Skeletal muscle tissue (tissue), 4 donors: ENCODE data around the gene KRTAP10-2. TPM values are rescaled to one million over a fixed set of nuclear protein-coding genes. Genes with fewer than 3 reads are reported as not detected.

ENCODE experiments used
- H3K27ac ChIP-seq: one replicate; pipeline ENCODE4 v1.7.0; 2013; ENCODE audit warnings: mild to moderate bottlenecking, low read depth, low read length, inconsistent platforms
- H3K27me3 ChIP-seq, 3 donors: one replicate each; pipeline ENCODE4 v1.7.0; 2013; ENCODE audit warnings: low read length in 3 of 3; ENCODE audit not compliant: control insufficient read depth in 3 of 3, insufficient read depth in 3 of 3
- H3K36me3 ChIP-seq, 3 donors: one replicate each; pipeline ENCODE4 v1.7.0; 2013; ENCODE audit warnings: low read length in 3 of 3; ENCODE audit not compliant: control insufficient read depth in 3 of 3, insufficient read depth in 3 of 3
- H3K4me1 ChIP-seq, 3 donors: one replicate each; pipeline ENCODE4 v1.7.0; 2013; ENCODE audit warnings: low read length in 3 of 3, mild to moderate bottlenecking in 3 of 3; ENCODE audit not compliant: control insufficient read depth in 3 of 3, insufficient read depth in 3 of 3
- H3K4me3 ChIP-seq, 3 donors: one replicate each; pipeline ENCODE4 v1.7.0; 2013; ENCODE audit warnings: low read length in 3 of 3
- H3K9ac ChIP-seq, 3 donors: one replicate each; pipeline ENCODE4 v1.7.0; 2013; ENCODE audit warnings: low read length in 3 of 3, mild to moderate bottlenecking in 3 of 3, moderate library complexity in 2 of 3, low read depth in 1 of 3
- H3K9me3 ChIP-seq, 3 donors: one replicate each; pipeline ENCODE4 v1.7.0; 2013; ENCODE audit warnings: low read length in 3 of 3; ENCODE audit not compliant: control insufficient read depth in 3 of 3
- total RNA-seq: library from RNA; depleted of rRNA; stranded (reverse); fragments of >200 nt; gene quantifications from one replicate; pipeline ENCODE4 v1.2.3, GENCODE V29; 2014
- donor health status: Osteomylitis.

Gene KRTAP10-2
- total RNA-seq, 1 donor from 2014 or later: not detected

DNA sequence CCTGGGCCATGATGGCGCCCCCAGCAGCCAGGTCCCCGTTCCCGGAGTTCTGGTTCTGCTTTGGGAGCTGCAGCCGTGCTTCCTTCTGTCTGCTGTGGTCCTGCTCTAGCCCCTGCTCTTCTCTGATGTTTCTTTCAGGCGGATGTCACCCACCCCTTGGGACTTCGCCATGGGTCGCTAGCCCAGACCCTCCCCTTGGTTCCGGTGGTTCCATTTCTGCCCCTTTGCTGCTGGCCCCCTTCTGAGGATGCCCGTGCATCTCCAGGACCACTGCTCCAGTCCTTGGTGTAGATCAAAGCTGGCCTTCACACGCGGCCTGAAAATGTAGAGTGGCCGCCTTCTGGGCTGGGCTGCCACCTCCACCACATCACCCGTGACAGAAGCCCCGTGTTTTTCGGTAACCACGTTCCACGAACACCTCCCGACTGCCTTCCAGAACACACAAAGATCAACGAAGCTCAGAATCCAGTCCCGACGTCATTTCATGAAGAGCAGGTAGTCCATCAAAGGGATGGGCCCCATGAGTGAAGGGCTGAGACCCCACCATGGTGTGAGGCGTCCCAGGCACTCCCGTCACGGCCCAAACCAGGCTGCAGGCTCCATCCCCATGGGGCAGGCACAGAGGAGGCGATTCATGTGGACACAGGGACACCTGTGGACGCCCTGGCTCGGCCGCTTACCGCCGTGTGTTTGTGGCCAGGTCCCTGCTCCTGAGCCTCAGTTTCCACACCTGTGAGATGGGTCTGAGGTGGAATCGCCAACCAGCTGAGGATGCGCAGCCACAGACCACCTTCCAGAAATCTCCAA, 35.7 kb downstream of the KRTAP10-2 start:
- Histone ChIP-seq H3K4me3 (no peak overlapping the region), H3K36me3 (no peaks in the 10 kb centered on the region), H3K27ac (no peak overlapping the region), H3K27me3 (peaks cover 19 to 55% (median 43%) of the 10 kb centered on the region in 3 donors), H3K9me3 (peaks cover 0 to 3% (median 3%) of the 10 kb centered on the region in 3 donors), H3K4me1 (peaks cover 0 to 2% (median 1%) of the 10 kb centered on the region in 3 donors), H3K9ac (no peak overlapping the region)

DNA sequence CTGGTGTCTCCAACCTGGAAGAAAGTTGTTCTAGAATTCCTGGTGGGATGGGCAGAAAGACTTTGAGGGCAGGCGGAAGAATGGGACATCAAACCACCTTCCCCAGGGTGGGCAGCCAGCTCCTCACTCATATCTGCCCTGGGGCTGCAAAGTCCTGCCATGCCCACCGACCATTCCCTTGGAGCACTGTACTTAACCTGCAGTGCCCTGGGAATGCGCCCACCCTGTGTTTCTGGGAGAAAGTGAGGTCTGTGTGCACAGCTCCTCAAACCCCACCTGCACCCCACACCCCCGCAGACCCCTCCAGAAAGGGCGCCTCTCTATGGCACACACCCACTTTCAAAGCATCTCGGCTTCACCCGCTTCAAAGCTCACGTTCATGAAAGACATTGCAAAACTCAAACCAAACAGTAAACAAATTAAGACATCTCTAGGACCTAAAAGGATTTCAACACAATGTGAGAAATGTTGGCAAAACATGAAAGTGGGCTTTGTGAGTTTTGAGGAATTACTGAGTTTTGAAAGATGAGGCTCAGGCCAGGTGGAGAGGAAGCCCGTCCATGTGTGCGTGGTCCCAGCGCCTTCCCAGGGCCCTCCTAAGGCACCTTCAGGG, 36.5 kb downstream of the KRTAP10-2 start:
- Histone ChIP-seq H3K9me3 (peaks cover 0 to 3% (median 3%) of the 10 kb centered on the region in 3 donors), H3K36me3 (no peaks in the 10 kb centered on the region), H3K4me1 (peaks cover 0 to 5% (median 2%) of the 10 kb centered on the region in 3 donors), H3K27ac (no peak overlapping the region), H3K4me3 (no peak overlapping the region), H3K27me3 (peaks cover 23 to 56% (median 43%) of the 10 kb centered on the region in 3 donors), H3K9ac (no peak overlapping the region)

GRCh38 chr21:44514218-44514520, 37.1 kb downstream of the KRTAP10-2 start:
- no peak overlapping the region for H3K4me3 ChIP-seq
- no peak overlapping the region for H3K27ac ChIP-seq
- peaks cover 21 to 53% (median 42%) of the 10 kb centered on the region in 3 donors for H3K27me3 ChIP-seq
- no peak overlapping the region for H3K9ac ChIP-seq
- no peaks in the 10 kb centered on the region for H3K36me3 ChIP-seq
- H3K9me3 ChIP-seq: peaks cover 0 to 3% (median 3%) of the 10 kb centered on the region in 3 donors
- peaks cover 0 to 5% (median 2%) of the 10 kb centered on the region in 3 donors for H3K4me1 ChIP-seq

GRCh38 chr21:44513389-44514217, 37.7 kb downstream of the KRTAP10-2 start:
- Histone ChIP-seq H3K4me1 (peaks cover 0 to 5% (median 2%) of the 10 kb centered on the region in 3 donors), H3K27me3 (peaks cover 26 to 56% (median 46%) of the 10 kb centered on the region in 3 donors), H3K27ac (no peak overlapping the region), H3K36me3 (no peaks in the 10 kb centered on the region), H3K9ac (no peak overlapping the region), H3K9me3 (peaks cover 0 to 3% (median 3%) of the 10 kb centered on the region in 3 donors), H3K4me3 (no peak overlapping the region)

DNA sequence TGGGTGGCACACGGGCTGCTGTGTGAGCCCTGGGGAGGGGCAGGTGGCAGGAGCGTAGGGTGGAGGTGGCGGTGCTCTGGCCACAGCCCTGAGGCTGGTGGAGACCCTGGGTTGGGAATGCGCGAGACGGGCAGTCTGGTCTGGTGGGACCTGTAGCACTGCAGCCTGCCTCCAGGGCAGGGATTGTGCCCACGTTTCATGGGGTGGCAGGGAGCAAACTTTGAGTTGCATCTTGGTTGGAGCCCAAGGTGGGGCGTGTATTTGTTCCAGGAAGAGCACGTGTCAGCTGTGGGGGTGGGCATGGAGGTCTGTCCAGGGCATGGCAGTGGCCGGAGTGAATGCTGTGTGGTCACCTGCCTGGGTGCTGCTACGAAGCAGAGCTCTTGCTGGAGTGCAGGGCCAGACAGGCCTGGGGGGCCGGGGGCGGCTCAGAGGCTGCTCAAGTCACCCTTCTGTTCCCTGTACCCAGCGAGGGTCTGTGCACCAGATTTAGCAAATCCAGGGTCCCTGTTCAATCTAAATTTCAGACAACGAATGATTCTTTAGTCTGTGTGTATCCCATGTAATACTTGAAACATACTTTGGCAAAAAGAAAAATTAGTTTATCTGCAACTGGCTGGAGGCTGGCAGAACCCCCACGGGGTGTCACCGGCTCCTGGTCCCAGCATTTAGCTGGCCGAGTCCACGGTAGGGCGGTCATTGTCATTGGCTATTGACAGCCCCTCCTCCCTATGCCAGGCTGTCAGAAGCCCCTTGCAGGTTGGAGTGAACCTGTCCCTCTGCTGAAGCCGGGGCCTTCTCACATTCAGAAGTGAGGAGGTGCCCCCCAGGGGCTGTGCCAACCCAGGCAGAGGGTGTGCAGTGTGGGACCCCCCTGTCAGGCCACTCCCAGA, 38.6 kb downstream of the KRTAP10-2 start:
- no peak overlapping the region for H3K27ac ChIP-seq
- peaks cover 0 to 3% (median 3%) of the 10 kb centered on the region in 3 donors for H3K9me3 ChIP-seq
- no peaks in the 10 kb centered on the region for H3K36me3 ChIP-seq
- H3K9ac ChIP-seq: no peak overlapping the region
- peaks cover 0 to 5% (median 2%) of the 10 kb centered on the region in 3 donors for H3K4me1 ChIP-seq
- H3K4me3 ChIP-seq: no peak overlapping the region
- H3K27me3 ChIP-seq: peaks cover 34 to 59% (median 54%) of the 10 kb centered on the region in 3 donors

DNA sequence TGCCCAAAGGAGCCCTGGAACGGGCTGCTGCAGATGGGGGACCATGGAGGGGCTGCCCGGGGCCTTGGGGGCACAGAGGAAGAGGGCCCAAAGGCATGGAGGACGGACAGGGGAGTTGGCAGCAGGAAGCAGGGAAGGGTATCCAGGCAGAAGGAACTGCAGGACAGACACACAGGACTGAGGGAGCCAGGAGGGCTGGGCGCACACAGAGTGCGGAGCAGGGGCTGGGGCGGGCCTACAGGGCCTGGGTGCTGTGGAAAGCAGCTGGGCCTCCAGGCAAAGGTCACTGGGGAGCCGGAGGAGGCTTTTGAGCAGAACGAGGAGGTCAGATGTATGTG, 39.4 kb downstream of the KRTAP10-2 start:
- H3K27me3 ChIP-seq: peaks cover 34 to 60% (median 58%) of the 10 kb centered on the region in 3 donors
- H3K36me3 ChIP-seq: no peaks in the 10 kb centered on the region
- no peak overlapping the region for H3K27ac ChIP-seq
- peaks cover 0 to 5% (median 2%) of the 10 kb centered on the region in 3 donors for H3K4me1 ChIP-seq
- no peak overlapping the region for H3K9ac ChIP-seq
- no peaks in the 10 kb centered on the region for H3K9me3 ChIP-seq
- no peak overlapping the region for H3K4me3 ChIP-seq

GRCh38 chr21:44511219-44511937, 39.9 kb downstream of the KRTAP10-2 start:
- no peak overlapping the region for H3K27ac ChIP-seq
- H3K9me3 ChIP-seq: no peaks in the 10 kb centered on the region
- H3K27me3 ChIP-seq: peaks cover 38 to 64% (median 63%) of the 10 kb centered on the region in 3 donors
- no peak overlapping the region for H3K4me3 ChIP-seq
- H3K9ac ChIP-seq: no peak overlapping the region
- H3K36me3 ChIP-seq: no peaks in the 10 kb centered on the region
- peaks cover 0 to 5% (median 2%) of the 10 kb centered on the region in 3 donors for H3K4me1 ChIP-seq

DNA sequence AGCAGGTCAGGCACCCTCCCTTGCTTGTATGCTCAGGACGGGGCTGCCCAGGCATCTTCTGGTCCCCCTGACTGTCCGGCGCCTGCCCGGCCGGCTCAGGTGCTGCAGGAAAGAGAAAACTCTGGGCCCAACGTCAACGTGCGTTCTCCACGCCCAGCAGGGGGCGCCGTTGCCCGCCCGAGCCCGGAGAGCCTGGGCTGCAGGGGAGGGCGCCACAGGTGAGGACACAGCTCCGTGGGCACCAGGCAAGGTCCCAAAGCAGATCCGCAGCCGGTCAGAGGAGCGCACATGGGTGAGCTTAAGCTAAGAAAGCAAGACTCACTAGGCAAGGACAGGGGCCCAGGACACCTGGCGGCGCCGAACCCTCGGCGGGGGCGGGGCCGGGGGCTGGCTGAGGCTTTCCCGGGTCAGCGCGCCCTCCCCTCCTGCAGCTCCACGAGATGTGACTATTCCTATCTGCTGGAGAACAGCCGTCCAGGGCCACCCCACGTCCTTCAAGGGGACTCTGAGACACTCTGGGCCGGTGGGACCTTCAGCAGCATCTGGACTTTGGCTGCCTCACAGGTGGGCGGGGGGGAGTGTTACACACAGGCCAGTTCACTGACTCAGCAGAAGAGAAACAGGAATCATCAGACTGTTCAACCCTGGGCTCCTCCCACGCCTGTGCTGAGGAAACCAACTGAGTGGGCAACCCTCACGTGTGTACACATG, 40.6 kb downstream of the KRTAP10-2 start:
- Histone ChIP-seq H3K4me1 (peaks cover 0 to 5% (median 2%) of the 10 kb centered on the region in 3 donors), H3K4me3 (no peak overlapping the region), H3K36me3 (no peaks in the 10 kb centered on the region), H3K27me3 (peaks cover 42 to 70% (median 67%) of the 10 kb centered on the region in 3 donors), H3K9ac (no peak overlapping the region), H3K27ac (no peak overlapping the region), H3K9me3 (no peaks in the 10 kb centered on the region)
